GM12891 (cell line): ENCODE measurements around the gene OR4D1.

Source experiments
- PAX5 ChIP-seq: IDR thresholded peaks from 2 replicates; pipeline ENCODE4 v1.6.1; 2011; ENCODE audit warnings: low read length, moderate library complexity, mild to moderate bottlenecking; ENCODE audit not compliant: insufficient read depth, severe bottlenecking
- POLR2A ChIP-seq: IDR thresholded peaks from 2 replicates; pipeline ENCODE4 v1.6.1; 2011; ENCODE audit warnings: low read depth, low read length, control low read depth
- POLR2AphosphoS5 ChIP-seq: IDR thresholded peaks from 2 replicates; pipeline ENCODE4 v1.6.1; 2011; ENCODE audit warnings: low read depth, low read length, control low read depth
- POU2F2 ChIP-seq: IDR thresholded peaks from 2 replicates; pipeline ENCODE4 v1.6.1; 2011; ENCODE audit warnings: low read depth, mild to moderate bottlenecking, control low read depth, low read length, moderate library complexity
- TAF1 ChIP-seq: IDR thresholded peaks from 2 replicates; pipeline ENCODE4 v1.6.1; 2011; ENCODE audit warnings: low read depth, low read length, control low read depth

DNA sequence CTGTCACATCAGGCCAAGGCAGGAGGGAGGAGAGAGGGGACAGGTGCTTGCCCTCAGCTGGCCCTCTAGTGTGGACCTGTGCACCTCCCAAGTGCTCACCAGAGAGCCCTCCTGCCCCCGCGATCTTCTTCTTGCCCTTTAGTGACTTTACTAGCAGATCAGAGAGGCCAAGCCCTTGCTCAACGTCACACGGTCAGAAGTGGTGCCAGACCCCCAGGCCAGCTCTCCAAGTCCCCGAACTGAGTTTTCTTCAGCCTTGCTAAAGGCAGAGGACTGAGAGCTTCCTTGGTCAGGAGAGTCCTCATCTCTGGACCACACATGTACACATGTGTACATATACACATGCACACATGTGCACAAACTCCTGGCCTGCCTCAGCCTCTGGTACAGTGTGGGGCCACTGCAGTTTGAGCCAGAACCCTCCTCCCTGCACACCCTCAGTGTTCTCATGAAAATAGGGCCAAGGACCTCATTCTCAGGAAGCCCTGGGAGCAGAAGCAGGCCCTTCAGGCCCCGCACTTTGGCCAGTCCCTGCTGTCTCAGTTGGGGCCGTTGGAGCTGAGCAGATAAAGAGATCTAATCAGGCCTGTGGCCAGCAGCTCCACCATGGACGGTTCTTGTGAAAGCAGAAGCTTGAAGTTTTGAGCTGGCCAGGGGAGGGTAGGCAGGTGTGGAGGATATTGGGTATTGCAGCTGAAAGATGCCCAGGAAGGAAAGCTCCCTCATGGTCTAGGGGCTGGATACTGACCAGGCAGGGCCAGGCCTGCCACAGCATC, 37.0 kb downstream of the OR4D1 start:
- no peak for TF ChIP-seq POLR2A
- TF ChIP-seq POLR2AphosphoS5: no peak
- TF ChIP-seq TAF1: no peak
- TF ChIP-seq PAX5: no peak
- TF ChIP-seq POU2F2: no peak
